GM12891 (cell line): ENCODE data around the gene SCAPER.

ENCODE experiments used
- DNase-seq: peaks from one replicate; pipeline ENCODE4 v3.0.0; 2011; ENCODE audit warnings: low spot score; ENCODE audit not compliant: insufficient read length
- FAIRE-seq: peaks from 2 replicates; lab custom pipeline; 2011; peaks lifted over from hg19 to GRCh38; lab: Jason Lieb, UNC
- PAX5 ChIP-seq: IDR thresholded peaks from 2 replicates; pipeline ENCODE4 v1.6.1; 2011; ENCODE audit warnings: low read length, moderate library complexity, mild to moderate bottlenecking; ENCODE audit not compliant: insufficient read depth, severe bottlenecking
- POLR2A ChIP-seq: IDR thresholded peaks from 2 replicates; pipeline ENCODE4 v1.6.1; 2011; ENCODE audit warnings: low read depth, low read length, control low read depth
- POLR2AphosphoS5 ChIP-seq: IDR thresholded peaks from 2 replicates; pipeline ENCODE4 v1.6.1; 2011; ENCODE audit warnings: low read depth, low read length, control low read depth
- POU2F2 ChIP-seq: IDR thresholded peaks from 2 replicates; pipeline ENCODE4 v1.6.1; 2011; ENCODE audit warnings: low read depth, mild to moderate bottlenecking, control low read depth, low read length, moderate library complexity
- SPI1 ChIP-seq: IDR thresholded peaks from 2 replicates; pipeline ENCODE4 v1.6.1; 2011; ENCODE audit warnings: low read depth, low read length, control low read depth
- TAF1 ChIP-seq: IDR thresholded peaks from 2 replicates; pipeline ENCODE4 v1.6.1; 2011; ENCODE audit warnings: low read depth, low read length, control low read depth

Gene SCAPER

DNA sequence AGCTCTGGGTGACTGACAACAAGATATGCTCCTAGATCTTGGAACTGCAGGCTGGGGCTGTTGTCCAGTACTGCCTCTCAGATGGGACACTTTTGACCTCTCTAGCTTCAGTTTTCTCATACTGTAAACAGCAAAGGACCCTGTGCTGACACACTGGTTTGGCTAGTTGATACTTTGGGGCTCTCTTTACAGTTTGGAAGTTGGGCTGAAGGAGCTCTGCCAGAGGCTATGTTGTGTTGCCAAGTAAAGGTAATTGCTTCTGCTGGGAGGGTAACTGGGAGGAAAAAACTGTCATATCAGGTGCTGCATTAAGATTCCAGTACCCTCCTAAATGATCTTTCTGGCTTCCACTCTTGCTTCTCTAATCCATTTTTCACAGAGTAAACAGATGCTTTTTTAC lies 514.6 kb downstream of the SCAPER start:
- no peak for TF ChIP-seq POLR2AphosphoS5
- TF ChIP-seq TAF1 = no peak
- TF ChIP-seq POU2F2 = no peak
- DNase-seq = no peak
- FAIRE-seq = no peak

DNA sequence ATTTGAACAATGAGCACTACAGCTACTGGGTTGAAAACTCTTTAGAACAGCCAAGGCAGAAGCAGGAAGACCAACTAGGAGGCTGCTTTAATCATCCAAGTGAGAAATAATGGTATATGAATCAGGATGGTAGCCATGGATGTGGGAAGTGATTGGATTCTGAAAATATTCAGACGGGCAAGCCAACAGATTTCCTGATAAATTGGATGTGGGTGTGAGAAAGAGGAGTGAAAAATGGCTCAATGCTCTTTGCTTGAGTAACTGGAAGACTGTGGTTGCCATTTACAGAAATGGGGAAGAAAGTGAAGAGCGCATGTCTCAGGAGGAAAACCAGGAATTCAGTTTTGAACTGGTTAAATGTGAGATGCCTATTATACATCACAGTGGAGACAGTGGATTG lies 518.2 kb downstream of the SCAPER start:
- DNase-seq = no peak
- no peak for FAIRE-seq
- no peak for TF ChIP-seq TAF1
- TF ChIP-seq PAX5 = no peak
- TF ChIP-seq POLR2A = no peak
- no peak for TF ChIP-seq POU2F2
- no peak for TF ChIP-seq POLR2AphosphoS5
- TF ChIP-seq SPI1 = no peak

DNA sequence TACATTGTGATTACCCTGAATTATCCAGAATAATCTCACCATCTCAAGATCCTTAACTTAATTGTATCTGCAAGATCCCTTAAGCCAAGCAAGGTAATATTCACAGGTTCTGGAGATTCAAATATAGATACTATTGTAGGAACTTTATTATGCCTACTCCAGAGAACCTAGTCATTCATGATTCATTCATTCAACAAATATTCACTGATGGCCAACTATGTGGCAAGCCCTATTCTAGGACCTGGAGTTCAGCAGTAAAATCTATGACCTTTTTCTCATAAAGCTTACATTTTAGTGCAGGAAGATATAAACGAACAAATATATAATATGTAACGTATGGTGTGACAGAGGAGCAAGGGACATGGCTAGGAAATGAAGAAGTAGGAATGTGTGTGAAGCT lies 519.0 kb downstream of the SCAPER start:
- TF ChIP-seq POU2F2 (no peak), POLR2A (no peak)
- no peak for DNase-seq
- no peak for FAIRE-seq

DNA sequence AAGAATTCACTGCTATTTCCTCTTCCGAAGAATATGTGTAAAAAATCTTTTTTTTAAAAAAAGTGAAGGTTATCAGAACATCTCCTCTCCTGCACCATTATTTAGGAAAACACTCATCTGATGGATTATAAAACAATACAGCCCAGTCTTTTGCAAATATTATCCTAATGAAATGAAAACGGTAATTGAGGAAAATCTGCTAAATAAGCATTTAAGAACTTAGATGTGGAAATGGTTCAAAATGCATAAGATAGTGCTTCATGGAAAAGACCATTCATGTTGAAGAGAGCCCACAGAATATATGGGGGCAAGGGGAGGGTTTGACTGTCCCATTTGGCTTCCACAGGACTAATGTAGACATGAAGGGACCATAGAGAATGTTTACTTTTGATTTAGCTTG lies 520.7 kb downstream of the SCAPER start:
- TF ChIP-seq SPI1 = no peak
- no peak for TF ChIP-seq POU2F2
- TF ChIP-seq POLR2A = no peak
- no peak for TF ChIP-seq PAX5
- no peak for TF ChIP-seq TAF1
- no peak for FAIRE-seq

DNA sequence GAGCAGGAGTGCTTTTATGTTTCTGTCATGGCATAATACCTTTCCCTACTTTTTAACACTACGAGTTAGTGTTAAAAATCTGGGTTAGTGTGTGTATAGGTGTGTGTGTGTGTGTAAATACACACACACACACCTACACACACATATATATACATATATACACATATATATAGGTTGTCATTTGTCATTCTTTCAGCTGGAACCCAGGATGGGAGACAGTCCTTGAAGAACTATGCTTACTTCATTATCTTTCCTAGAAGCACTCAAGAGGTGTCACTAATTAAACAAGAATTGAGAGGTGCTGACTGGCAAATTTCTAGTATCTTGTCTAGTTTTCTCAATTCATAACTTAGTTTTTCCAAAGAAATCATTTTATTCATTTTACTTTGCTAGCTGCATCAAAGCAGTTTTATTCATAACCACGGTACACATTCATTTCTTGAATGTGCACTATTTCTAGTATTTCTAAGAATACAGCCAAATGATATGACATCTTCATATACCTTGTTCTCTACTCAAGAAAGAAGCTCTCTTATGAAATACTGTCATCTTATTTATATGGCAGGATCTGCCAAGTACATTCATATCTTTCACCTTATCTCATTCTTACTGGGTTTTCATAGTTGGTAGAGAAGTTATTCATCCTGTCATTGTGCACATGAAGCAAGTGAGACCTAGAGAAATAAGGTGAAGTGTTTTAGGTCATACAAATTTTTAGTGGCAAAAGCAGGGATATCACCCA lies 522.0 kb downstream of the SCAPER start:
- TF ChIP-seq POLR2AphosphoS5 (no peak), PAX5 (no peak), POU2F2 (no peak), POLR2A (no peak), TAF1 (no peak), SPI1 (no peak)
- FAIRE-seq = no peak
- DNase-seq = no peak

More for the DNA sequence above, 520.7 kb downstream of the SCAPER start:
- no peak for DNase-seq

DNA sequence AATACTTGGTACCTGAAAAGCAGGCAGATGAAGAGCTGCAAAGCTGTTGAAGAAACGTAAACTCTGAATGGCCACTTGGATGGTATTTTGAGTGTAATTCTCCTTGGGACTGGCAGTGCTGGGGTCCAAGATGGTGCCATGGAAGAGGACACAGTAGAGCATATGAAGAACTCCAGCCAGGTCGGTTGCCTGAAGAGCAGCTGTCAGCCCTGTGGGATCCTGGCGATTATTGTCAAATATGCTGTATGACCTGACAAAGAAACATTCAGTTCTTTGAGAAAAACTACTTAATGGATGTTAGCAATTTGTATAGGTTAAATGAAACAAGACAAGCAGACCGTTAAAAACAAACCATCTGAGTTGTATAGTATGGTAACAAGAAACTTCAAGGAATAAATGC lies 523.8 kb downstream of the SCAPER start:
- DNase-seq (no peak), FAIRE-seq (no peak)
- TF ChIP-seq POU2F2 (no peak), PAX5 (no peak), POLR2AphosphoS5 (no peak)

DNA sequence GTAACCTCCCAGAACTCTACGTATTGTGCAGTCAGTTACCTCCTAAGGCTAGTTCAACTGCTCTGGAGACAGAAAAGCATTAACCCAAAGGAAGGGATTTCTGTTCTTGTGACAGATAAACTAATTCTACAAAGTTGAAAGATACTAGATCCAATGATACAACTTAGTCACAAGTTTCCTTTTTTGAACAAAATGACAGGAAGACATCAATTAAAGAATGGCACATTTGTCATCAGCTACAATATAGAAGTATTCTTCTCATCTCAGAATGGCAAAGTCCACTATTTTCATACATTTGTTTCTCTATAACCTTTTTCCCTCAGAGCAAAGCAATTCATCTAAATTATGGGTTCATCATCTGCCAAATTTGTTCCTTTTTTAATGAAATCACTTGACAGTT lies 524.9 kb downstream of the SCAPER start:
- FAIRE-seq (no peak), DNase-seq (no peak)
- TF ChIP-seq POLR2AphosphoS5 = no peak
- no peak for TF ChIP-seq TAF1
- no peak for TF ChIP-seq POU2F2
- TF ChIP-seq POLR2A = no peak

DNA sequence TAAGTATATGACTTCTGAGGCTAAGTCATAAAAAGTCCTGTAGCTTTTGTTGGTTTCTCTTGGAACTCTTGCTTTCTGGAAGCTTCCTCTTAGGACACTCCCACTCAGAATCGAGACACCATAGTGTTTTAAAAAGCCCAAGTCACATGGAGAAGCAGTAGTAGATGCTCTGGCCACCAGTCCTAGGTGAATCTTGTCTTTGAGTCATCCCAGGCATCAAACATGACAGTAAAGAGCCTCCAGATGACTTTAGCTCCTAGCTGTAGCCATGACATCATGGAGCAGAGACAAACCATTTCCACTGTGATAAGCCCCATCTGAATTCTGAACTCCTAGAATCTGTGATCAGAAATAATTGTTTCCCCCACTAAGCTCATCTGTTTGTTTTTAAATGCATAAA lies 526.4 kb downstream of the SCAPER start:
- TF ChIP-seq SPI1 (no peak), POLR2A (no peak), POU2F2 (no peak), TAF1 (no peak), POLR2AphosphoS5 (no peak), PAX5 (no peak)
- no peak for FAIRE-seq
- DNase-seq = no peak

DNA sequence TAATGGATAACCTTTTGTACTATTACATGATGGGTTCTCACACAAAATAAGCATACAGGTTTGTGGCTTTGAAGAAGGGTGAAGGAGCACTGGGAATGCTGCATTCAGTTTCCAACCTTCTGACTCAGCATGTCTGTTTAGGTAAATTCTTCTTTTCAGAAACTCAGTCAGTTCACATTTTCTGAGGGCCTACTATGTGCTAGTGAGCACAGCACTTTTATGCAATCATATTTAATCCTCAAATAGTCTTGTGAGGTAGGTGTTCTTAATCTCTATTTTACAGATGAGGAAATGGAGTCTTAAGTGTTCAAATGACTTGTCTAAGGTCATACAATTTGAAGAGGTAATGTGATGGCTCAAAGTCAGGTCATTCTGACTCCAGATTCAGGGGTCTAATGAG lies 527.4 kb downstream of the SCAPER start:
- DNase-seq = no peak
- TF ChIP-seq SPI1 = no peak
- no peak for TF ChIP-seq TAF1
- TF ChIP-seq POLR2A = no peak
- no peak for TF ChIP-seq PAX5
- TF ChIP-seq POLR2AphosphoS5 = no peak
- no peak for TF ChIP-seq POU2F2
- FAIRE-seq = no peak

DNA sequence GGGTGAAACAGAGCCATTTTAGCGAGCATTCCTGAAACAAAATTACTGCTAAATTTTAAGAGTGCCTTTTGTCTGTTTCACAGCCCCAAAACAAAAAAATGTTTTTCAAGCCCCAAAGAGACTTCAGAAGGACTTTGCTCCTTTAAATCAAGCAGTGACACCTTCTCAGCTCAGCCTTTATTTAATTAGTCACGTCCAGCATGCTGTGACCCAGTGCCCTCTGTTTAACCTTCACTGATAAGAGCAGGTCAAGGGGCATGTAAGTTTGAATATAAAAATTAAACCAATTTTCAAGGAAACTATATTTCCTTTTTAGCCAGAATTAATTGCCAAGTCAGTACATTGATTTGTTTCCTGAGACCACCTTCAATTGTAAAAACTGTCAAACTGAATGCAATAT lies 527.9 kb downstream of the SCAPER start:
- FAIRE-seq = no peak
- DNase-seq = no peak
- TF ChIP-seq SPI1 (no peak), PAX5 (no peak), POU2F2 (no peak), TAF1 (no peak), POLR2AphosphoS5 (no peak), POLR2A (no peak)

DNA sequence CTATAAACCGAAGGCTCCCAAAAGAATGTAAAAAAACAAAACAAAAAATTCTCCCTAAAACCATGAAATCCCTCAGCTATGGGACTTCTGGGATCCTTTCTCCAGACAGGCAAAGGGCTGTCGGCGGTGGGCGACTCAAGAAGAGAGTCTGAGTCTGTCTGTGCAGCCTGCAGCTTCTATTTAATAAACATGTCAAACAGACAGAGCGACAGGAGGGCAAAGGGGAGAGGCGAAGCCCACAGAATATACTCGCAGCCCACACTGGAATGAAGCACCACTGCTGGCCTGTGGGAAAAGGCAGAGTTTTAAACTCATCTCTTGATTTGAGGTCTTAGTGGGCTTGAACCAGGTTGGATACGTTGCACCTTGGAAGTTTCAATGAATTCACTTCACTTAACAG lies 528.3 kb downstream of the SCAPER start:
- FAIRE-seq (no peak), DNase-seq (no peak)
- TF ChIP-seq TAF1 (no peak), POLR2A (no peak), POLR2AphosphoS5 (no peak), PAX5 (no peak), SPI1 (no peak)
